ENCODE data around the gene PREX1. TPM values are rescaled to one million over a fixed set of nuclear protein-coding genes. Genes with fewer than 3 reads are reported as not detected.

PREX1 gene
- total and polyA plus RNA-seq, 2 experiments from 2014 or later = 4.5 to 12.5 TPM

- Histone ChIP-seq H3K27me3 (no peaks in the 10 kb centered on the region), H3K27ac (peak overlapping the region; percentile 1), H3K4me3 (no peak overlapping the region), H3K4me1 (ENCODE audit: low read depth) (peaks cover 25% of the 10 kb centered on the region), H3K36me3 (no peaks in the 10 kb centered on the region), H3K9me3 (ENCODE audit: low read depth) (no peaks in the 10 kb centered on the region)
- no peak for DNase-seq (ENCODE audit: low read depth in 1 of 2, low spot score in 1 of 2)
- TF ChIP-seq CTCF (IDR thresholded peaks at IDR 0.05; ENCODE audit: low read depth, low read length) = no peak
Observed at GRCh38 chr20:48799328-48800105, 28.3 kb downstream of the PREX1 start.

- Histone ChIP-seq H3K4me1 (ENCODE audit: low read depth) (peaks cover 30% of the 10 kb centered on the region), H3K4me3 (no peak overlapping the region), H3K9me3 (ENCODE audit: low read depth) (no peaks in the 10 kb centered on the region), H3K36me3 (no peaks in the 10 kb centered on the region), H3K27ac (no peak overlapping the region), H3K27me3 (no peaks in the 10 kb centered on the region)
- DNase-seq (ENCODE audit: low read depth in 1 of 2, low spot score in 1 of 2) = no peak
- TF ChIP-seq CTCF (IDR thresholded peaks at IDR 0.05; ENCODE audit: low read depth, low read length) = no peak
Observed at GRCh38 chr20:48797850-48798747, 29.7 kb downstream of the PREX1 start.

- Histone ChIP-seq H3K9me3 (ENCODE audit: low read depth) (no peaks in the 10 kb centered on the region), H3K36me3 (no peaks in the 10 kb centered on the region), H3K27ac (no peak overlapping the region), H3K27me3 (no peaks in the 10 kb centered on the region), H3K4me1 (ENCODE audit: low read depth) (peaks cover 30% of the 10 kb centered on the region), H3K4me3 (no peak overlapping the region)
- DNase-seq (ENCODE audit: low read depth in 1 of 2, low spot score in 1 of 2) = no peak
- no peak for TF ChIP-seq CTCF (IDR thresholded peaks at IDR 0.05; ENCODE audit: low read depth, low read length)
Observed at GRCh38 chr20:48797275-48797825, 30.4 kb downstream of the PREX1 start.

GRCh38 chr20:48795732-48796131, 32.1 kb downstream of the PREX1 start:
- Histone ChIP-seq H3K36me3 (no peaks in the 10 kb centered on the region), H3K4me1 (ENCODE audit: low read depth) (peaks cover 30% of the 10 kb centered on the region), H3K4me3 (no peak overlapping the region), H3K27ac (no peak overlapping the region), H3K27me3 (no peaks in the 10 kb centered on the region), H3K9me3 (ENCODE audit: low read depth) (no peaks in the 10 kb centered on the region)
- DNase-seq (ENCODE audit: low read depth in 1 of 2, low spot score in 1 of 2) = no peak
- no peak for TF ChIP-seq CTCF (IDR thresholded peaks at IDR 0.05; ENCODE audit: low read depth, low read length)

GRCh38 chr20:48794816-48795457, 32.9 kb downstream of the PREX1 start:
- H3K27me3 ChIP-seq = no peaks in the 10 kb centered on the region
- no peaks in the 10 kb centered on the region for H3K9me3 ChIP-seq (ENCODE audit: low read depth)
- H3K4me3 ChIP-seq = no peak overlapping the region
- peaks cover 24% of the 10 kb centered on the region for H3K4me1 ChIP-seq (ENCODE audit: low read depth)
- no peak overlapping the region for H3K27ac ChIP-seq
- DNase-seq (ENCODE audit: low read depth in 1 of 2, low spot score in 1 of 2) = no peak
- no peaks in the 10 kb centered on the region for H3K36me3 ChIP-seq
- no peak for TF ChIP-seq CTCF (IDR thresholded peaks at IDR 0.05; ENCODE audit: low read depth, low read length)

All from cardiac muscle cell (in vitro differentiated cells and primary cell).